ENCODE results near the gene CASR. TPM values are rescaled to one million over a fixed set of nuclear protein-coding genes. Genes with fewer than 3 reads are reported as not detected.

CASR gene
- total RNA-seq, 1 experiment from 2014 or later: 0.02 TPM

DNA sequence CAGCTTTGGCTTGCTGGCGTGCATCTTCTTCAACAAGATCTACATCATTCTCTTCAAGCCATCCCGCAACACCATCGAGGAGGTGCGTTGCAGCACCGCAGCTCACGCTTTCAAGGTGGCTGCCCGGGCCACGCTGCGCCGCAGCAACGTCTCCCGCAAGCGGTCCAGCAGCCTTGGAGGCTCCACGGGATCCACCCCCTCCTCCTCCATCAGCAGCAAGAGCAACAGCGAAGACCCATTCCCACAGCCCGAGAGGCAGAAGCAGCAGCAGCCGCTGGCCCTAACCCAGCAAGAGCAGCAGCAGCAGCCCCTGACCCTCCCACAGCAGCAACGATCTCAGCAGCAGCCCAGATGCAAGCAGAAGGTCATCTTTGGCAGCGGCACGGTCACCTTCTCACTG lies 101.0 kb downstream of the CASR start:
- H3K9me3 ChIP-seq (ENCODE audit: control insufficient read depth, low read depth, low read length): no peaks in the 10 kb centered on the region
- no peak overlapping the region for H3K4me2 ChIP-seq (ENCODE audit: insufficient read depth, insufficient read length, low read length)
- no peaks in the 10 kb centered on the region for H3K23me2 ChIP-seq (ENCODE audit: insufficient read length, low read depth, low read length, poor library complexity, severe bottlenecking)
- H3K4ac ChIP-seq (ENCODE audit: low read depth, low read length): no peak overlapping the region
- H2AK5ac ChIP-seq (ENCODE audit: insufficient read length, low read length): no peak overlapping the region
- no peak overlapping the region for H2BK120ac ChIP-seq (ENCODE audit: low read depth, low read length, poor library complexity, severe bottlenecking)
- H4K8ac ChIP-seq (replicated peaks; ENCODE audit: insufficient read length, low read depth, low read length): no peak overlapping the region
- no peak overlapping the region for H2BK5ac ChIP-seq (ENCODE audit: insufficient read length, low read length)
- H3K27me3 ChIP-seq (ENCODE audit: insufficient read depth, low read length): no peaks in the 10 kb centered on the region
- H3K23ac ChIP-seq (ENCODE audit: insufficient read length, low read depth, low read length): no peak overlapping the region
- no peak overlapping the region for H3K56ac ChIP-seq (ENCODE audit: insufficient read length, low read depth, low read length)
- Mint-ChIP-seq H3K4me3 (no peak overlapping the region), H3K27me3 (ENCODE audit: low read depth) (peaks cover 9% of the 10 kb centered on the region), H3K4me1 (no peaks in the 10 kb centered on the region), H3K27ac (no peak overlapping the region), H3K36me3 (ENCODE audit: insufficient read depth in 1 of 3, low read depth in 3 of 3) (no peaks in the 10 kb centered on the region), H3K9me3 (no peaks in the 10 kb centered on the region)
- H3K14ac ChIP-seq (ENCODE audit: insufficient read depth, low read length): no peak overlapping the region
- no peak for DNase-seq
- no peaks in the 10 kb centered on the region for H3K79me2 ChIP-seq (ENCODE audit: insufficient read depth, low read length)
- H3K4me1 ChIP-seq (ENCODE audit: insufficient read depth, low read length): no peaks in the 10 kb centered on the region
- H3T11ph ChIP-seq (ENCODE audit: low read length): no peak overlapping the region
- H3K18ac ChIP-seq (ENCODE audit: insufficient read length, low read depth, low read length): no peak overlapping the region
- TF ChIP-seq CTCF (conservative IDR thresholded peaks at IDR 0.05): no peak
- no peaks in the 10 kb centered on the region for H4K20me1 ChIP-seq (ENCODE audit: control insufficient read depth, insufficient read depth, insufficient read length)
- H4K91ac ChIP-seq (ENCODE audit: insufficient read length, low read depth, low read length): no peak overlapping the region
- no peak overlapping the region for H2BK20ac ChIP-seq (ENCODE audit: low read depth, low read length, poor library complexity, severe bottlenecking)
- no CpG with 5 or more reads among the region's 20 CpGs for WGBS (ENCODE audit: extremely low coverage, insufficient read length, low lambda C conversion rate)
- H3K27ac ChIP-seq (ENCODE audit: insufficient read length, low read depth, low read length): no peak overlapping the region
- H2BK12ac ChIP-seq (ENCODE audit: insufficient read length, low read depth, low read length): no peak overlapping the region
- no peak overlapping the region for H2AFZ ChIP-seq (ENCODE audit: low read length)
- no peak overlapping the region for H3K9ac ChIP-seq (ENCODE audit: extremely low read depth, insufficient read length, low read length)
- H4K5ac ChIP-seq (ENCODE audit: insufficient read length, low read depth, low read length): no peak overlapping the region
- no peak overlapping the region for H2BK15ac ChIP-seq (ENCODE audit: low read depth, low read length)
- no peaks in the 10 kb centered on the region for H3K79me1 ChIP-seq (ENCODE audit: insufficient read depth, low read depth, low read length, poor library complexity, severe bottlenecking)
